ENCODE data around the gene TNFSF15.
"Not testable (repeated sequence)": the region's sequence is repeated elsewhere in the genome, so short reads cannot be mapped to it uniquely, and the experiment has no call there.

The TNFSF15 gene

GRCh38 chr9:114738581-114739316 is 67.1 kb downstream of the TNFSF15 start:
- DNase-seq (ENCODE audit: low read depth in 2 of 2): peak; percentile 90 to 94
- no peak overlapping the region for H3K4me3 ChIP-seq (replicated peaks in 1 of 2; ENCODE audit: low read depth in 2 of 2, low read length in 2 of 2)
- TF ChIP-seq CTCF (IDR thresholded peaks at IDR 0.05; ENCODE audit: low read depth, low read length): peak; percentile 83

- TF ChIP-seq CTCF (IDR thresholded peaks at IDR 0.05; ENCODE audit: low read depth, low read length): no peak
- no peak overlapping the region for H3K4me3 ChIP-seq (replicated peaks in 1 of 2; ENCODE audit: low read depth in 2 of 2, low read length in 2 of 2)
Measured at GRCh38 chr9:114737847-114738246, 68.0 kb downstream of the TNFSF15 start.

GRCh38 chr9:114737118-114737517 is 68.7 kb downstream of the TNFSF15 start:
- DNase-seq (ENCODE audit: low read depth in 2 of 2): no peak
- H3K4me3 ChIP-seq (replicated peaks in 1 of 2; ENCODE audit: low read depth in 2 of 2, low read length in 2 of 2): no peak overlapping the region
- TF ChIP-seq CTCF (IDR thresholded peaks at IDR 0.05; ENCODE audit: low read depth, low read length): no peak

More at GRCh38 chr9:114737847-114738246, 68.0 kb downstream of the TNFSF15 start:
- no peak for DNase-seq (ENCODE audit: low read depth in 2 of 2)

- peak; percentile 16 to 37 for DNase-seq (ENCODE audit: low read depth in 2 of 2)
- no peak overlapping the region for H3K4me3 ChIP-seq (replicated peaks in 1 of 2; ENCODE audit: low read depth in 2 of 2, low read length in 2 of 2)
- TF ChIP-seq CTCF (IDR thresholded peaks at IDR 0.05; ENCODE audit: low read depth, low read length): no peak
Measured at GRCh38 chr9:114735704-114736103, 70.1 kb downstream of the TNFSF15 start.

GRCh38 chr9:114735139-114735538 is 70.7 kb downstream of the TNFSF15 start:
- DNase-seq (ENCODE audit: low read depth in 2 of 2): not testable (repeated sequence)

More at GRCh38 chr9:114735139-114735538, 70.7 kb downstream of the TNFSF15 start:
- not testable (repeated sequence) for H3K4me3 ChIP-seq (replicated peaks in 1 of 2; ENCODE audit: low read depth in 2 of 2, low read length in 2 of 2)
